GM18873 (cell line): Measurements from ENCODE around the gene PIK3C3.
"Not testable (repeated sequence)": the region's sequence is repeated elsewhere in the genome, so short reads cannot be mapped to it uniquely, and the experiment has no call there.

Source experiments
- ATAC-seq: cut with Tn5 transposase; IDR thresholded peaks from one replicate; pipeline ENCODE4 v1.9.1; 2021; ENCODE audit warnings: mild to moderate bottlenecking, moderate library complexity, moderate number of reproducible peaks; ENCODE audit not compliant: unreplicated experiment, low FRiP score

The PIK3C3 gene

GRCh38 chr18:42067518-42067917 lies 112.5 kb downstream of the PIK3C3 start:
- ATAC-seq, result no peak

GRCh38 chr18:42068030-42068429 lies 113.0 kb downstream of the PIK3C3 start:
- no peak for ATAC-seq

- ATAC-seq, result no peak
These were observed 114.0 kb downstream of the PIK3C3 start for GRCh38 chr18:42069036-42069435.

GRCh38 chr18:42072407-42072806 lies 117.4 kb downstream of the PIK3C3 start:
- no peak for ATAC-seq

- ATAC-seq, result no peak
These were observed 119.7 kb downstream of the PIK3C3 start for GRCh38 chr18:42074704-42075103.

- ATAC-seq, result no peak
These were observed 123.7 kb downstream of the PIK3C3 start for GRCh38 chr18:42078711-42079110.

GRCh38 chr18:42080340-42080739 lies 125.3 kb downstream of the PIK3C3 start:
- ATAC-seq, result no peak

- ATAC-seq, result no peak
These were observed 127.6 kb downstream of the PIK3C3 start for GRCh38 chr18:42082415-42083234.

GRCh38 chr18:42086288-42086687 lies 131.3 kb downstream of the PIK3C3 start:
- no peak for ATAC-seq

- ATAC-seq, result no peak
These were observed 132.2 kb downstream of the PIK3C3 start for GRCh38 chr18:42087235-42087634.

- no peak for ATAC-seq
These were observed 132.8 kb downstream of the PIK3C3 start for GRCh38 chr18:42087876-42088275.

- ATAC-seq, result no peak
These were observed 137.8 kb downstream of the PIK3C3 start for GRCh38 chr18:42092848-42093247.

- no peak for ATAC-seq
These were observed 139.8 kb downstream of the PIK3C3 start for GRCh38 chr18:42094875-42095274.

- no peak for ATAC-seq
These were observed 140.8 kb downstream of the PIK3C3 start for GRCh38 chr18:42095732-42096377.

- no peak for ATAC-seq
These were observed 145.2 kb downstream of the PIK3C3 start for GRCh38 chr18:42100248-42100647.

GRCh38 chr18:42100911-42101310 lies 145.9 kb downstream of the PIK3C3 start:
- no peak for ATAC-seq

- ATAC-seq, result no peak
These were observed 150.4 kb downstream of the PIK3C3 start for GRCh38 chr18:42105394-42105793.

- ATAC-seq, result no peak
These were observed 151.8 kb downstream of the PIK3C3 start for GRCh38 chr18:42106784-42107183.

- ATAC-seq, result no peak
These were observed 152.3 kb downstream of the PIK3C3 start for GRCh38 chr18:42107287-42107686.

GRCh38 chr18:42107691-42108450 lies 152.8 kb downstream of the PIK3C3 start:
- ATAC-seq, result no peak

- ATAC-seq, result not testable (repeated sequence)
These were observed 157.1 kb downstream of the PIK3C3 start for GRCh38 chr18:42112147-42112546.
